IMR-90 (cell line): ENCODE results near the gene DOCK1. TPM values are rescaled to one million over a fixed set of nuclear protein-coding genes. Genes with fewer than 3 reads are reported as not detected.
A peak's percentile ranks its signal among the peaks of the same experiment; 100 is the strongest.

Source experiments
- ATAC-seq: fragments of 200-7000 bp; cut with Tn5 transposase; 2 replicates; pipeline ENCODE4 v1.9.1; 2020; ENCODE audit warnings: low read depth, mild to moderate bottlenecking, moderate library complexity
- BruUV-seq: library from RNA; stranded (reverse); fragments of 400-500 nt; replicated peaks from 2 replicates; lab custom pipeline; 2021; lab: Mats Ljungman, UMichigan
- CTCF ChIA-PET: fragments of 300-600 bp; formaldehyde crosslinking; extraction: SDS; loops from one replicate; lab custom pipeline; 2021; ENCODE audit warnings: antibody characterized with exemption; lab: Yijun Ruan, JAX
- POLR2A ChIA-PET: fragments of 300-600 bp; sonication (Branson Sonifier 250); formaldehyde crosslinking; loops from one replicate; lab custom pipeline; 2022; ENCODE audit warnings: antibody characterized with exemption; ENCODE audit not compliant: unreplicated experiment; lab: Charles Lee
- DNase-seq: peaks from one replicate; pipeline ENCODE4 v3.0.0; 2013
- H2AFZ ChIP-seq: replicated peaks from 2 replicates; pipeline ENCODE3; 2013; ENCODE audit warnings: low read length, mild to moderate bottlenecking; ENCODE audit not compliant: poor library complexity
- H2AK5ac ChIP-seq: 2 replicates; pipeline ENCODE4 v1.6.1; 2013; ENCODE audit warnings: low read depth, low read length, inconsistent platforms
- H2AK9ac ChIP-seq: replicated peaks from 2 replicates; pipeline ENCODE3; 2013; ENCODE audit warnings: mild to moderate bottlenecking, low read depth, low read length, moderate library complexity; ENCODE audit not compliant: poor library complexity
- H2BK120ac ChIP-seq: 2 replicates; pipeline ENCODE4 v1.6.1; 2013; ENCODE audit warnings: low read depth, low read length, inconsistent platforms
- H2BK15ac ChIP-seq: 3 replicates; pipeline ENCODE4 v1.6.1; 2013; ENCODE audit warnings: low read depth, low read length, inconsistent platforms
- H2BK20ac ChIP-seq: 2 replicates; pipeline ENCODE4 v1.6.1; 2013; ENCODE audit warnings: low read depth, mild to moderate bottlenecking, inconsistent platforms, low read length, moderate library complexity
- H2BK5ac ChIP-seq: 2 replicates; pipeline ENCODE4 v1.6.1; 2013; ENCODE audit warnings: mild to moderate bottlenecking, low read depth, low read length, inconsistent platforms; ENCODE audit not compliant: poor library complexity, severe bottlenecking
- H3K14ac ChIP-seq: replicated peaks from 2 replicates; pipeline ENCODE4 v1.6.1; 2013; ENCODE audit warnings: low read depth, low read length, inconsistent platforms
- H3K18ac ChIP-seq: 2 replicates; pipeline ENCODE4 v1.6.1; 2013; ENCODE audit warnings: low read depth, low read length, control low read depth
- H3K23ac ChIP-seq: 2 replicates; pipeline ENCODE4 v1.6.1; 2013; ENCODE audit warnings: low read depth, low read length, inconsistent platforms
- H3K27ac ChIP-seq: 2 replicates; pipeline ENCODE4 v1.5.1; 2013; ENCODE audit warnings: mild to moderate bottlenecking, control low read depth, low read length; ENCODE audit not compliant: insufficient read depth
- H3K27me3 ChIP-seq: 2 replicates; pipeline ENCODE4 v1.6.1; 2013; ENCODE audit warnings: low read length; ENCODE audit not compliant: control insufficient read depth, insufficient read depth
- H3K36me3 ChIP-seq: 2 replicates; pipeline ENCODE4 v1.6.1; 2013; ENCODE audit warnings: low read length, mixed read lengths; ENCODE audit not compliant: control insufficient read depth, insufficient read depth
- H3K4ac ChIP-seq: 2 replicates; pipeline ENCODE4 v1.6.1; 2013; ENCODE audit warnings: low read depth, low read length, inconsistent platforms
- H3K4me1 ChIP-seq: 2 replicates; pipeline ENCODE4 v1.6.1; 2013; ENCODE audit warnings: low read length, mixed read lengths; ENCODE audit not compliant: control insufficient read depth, insufficient read depth
- H3K4me2 ChIP-seq: 2 replicates; pipeline ENCODE4 v1.6.1; 2013; ENCODE audit warnings: low read depth, mild to moderate bottlenecking, control low read depth, low read length, moderate library complexity
- H3K4me3 ChIP-seq: 2 replicates; pipeline ENCODE4 v1.5.1; 2013; ENCODE audit warnings: low read depth, mild to moderate bottlenecking, control low read depth, low read length, moderate library complexity; ENCODE audit not compliant: insufficient read depth
- H3K56ac ChIP-seq: 2 replicates; pipeline ENCODE4 v1.6.1; 2013; ENCODE audit warnings: low read length, inconsistent platforms; ENCODE audit not compliant: insufficient read depth; ENCODE audit errors: extremely low read depth
- H3K79me1 ChIP-seq, 2 experiments: 2 replicates each; pipeline ENCODE4 v1.6.1; 2013; ENCODE audit warnings: low read length in 2 of 2, inconsistent platforms in 1 of 2, low read depth in 1 of 2
- H3K9ac ChIP-seq: 2 replicates; pipeline ENCODE4 v1.6.1; 2013; ENCODE audit warnings: low read depth, low read length, control low read depth
- H3K9me1 ChIP-seq: 2 replicates; pipeline ENCODE4 v1.6.1; 2013; ENCODE audit warnings: low read length, inconsistent platforms; ENCODE audit not compliant: insufficient read depth
- H3K9me3 ChIP-seq: 2 replicates; pipeline ENCODE4 v1.6.1; 2013; ENCODE audit warnings: low read length; ENCODE audit not compliant: control insufficient read depth, insufficient read depth
- H4K20me1 ChIP-seq: 2 replicates; pipeline ENCODE4 v1.6.1; 2013; ENCODE audit warnings: low read length, inconsistent platforms; ENCODE audit not compliant: insufficient read depth
- H4K5ac ChIP-seq: 2 replicates; pipeline ENCODE4 v1.6.1; 2013; ENCODE audit warnings: mild to moderate bottlenecking, low read depth, low read length, control low read depth
- H4K8ac ChIP-seq, 2 experiments: 2 replicates each; pipeline ENCODE4 v1.6.1; 2013; ENCODE audit warnings: low read depth in 2 of 2, low read length in 2 of 2, control low read depth in 1 of 2, inconsistent platforms in 1 of 2
- H4K91ac ChIP-seq: 2 replicates; pipeline ENCODE4 v1.6.1; 2013; ENCODE audit warnings: low read depth, low read length, inconsistent platforms; ENCODE audit not compliant: insufficient read depth
- BHLHE40 ChIP-seq: fragments of 150-350 bp; IDR thresholded peaks from 2 replicates; pipeline ENCODE4 v1.6.1; 2016; ENCODE audit warnings: mild to moderate bottlenecking, low read depth, low read length
- CHD1 ChIP-seq: IDR thresholded peaks from 2 replicates; pipeline ENCODE4 v1.6.1; 2012; ENCODE audit warnings: low read depth, low read length, improper control_type of control experiment
- FOS ChIP-seq: fragments of 150-350 bp; IDR thresholded peaks from 2 replicates; pipeline ENCODE4 v1.6.1; 2016; ENCODE audit warnings: low read depth, low read length
- MAZ ChIP-seq: IDR thresholded peaks from 2 replicates; pipeline ENCODE4 v1.6.1; 2012; ENCODE audit warnings: low read depth, mild to moderate bottlenecking, low read length, improper control_type of control experiment, moderate library complexity, borderline replicate concordance
- RAD21 ChIP-seq: IDR thresholded peaks from 2 replicates; pipeline ENCODE4 v1.6.1; 2012; ENCODE audit warnings: low read length, improper control_type of control experiment
- RFX5 ChIP-seq: IDR thresholded peaks from 2 replicates; pipeline ENCODE4 v1.8.0; 2012; ENCODE audit warnings: low read depth, mild to moderate bottlenecking, low read length, moderate library complexity
- WGBS, 2 experiments: methylation state at CpG; one replicate each; pipeline versions ENCODE4 v1.1.5 to v1.1.7; 2013; ENCODE audit warnings: missing lambda C conversion rate in 2 of 2; ENCODE audit not compliant: insufficient read length in 1 of 2; ENCODE audit errors: extremely low coverage in 2 of 2; 5-methylcytosine and 5-hydroxymethylcytosine counted together
- dilution Hi-C: fragments of 300-500 bp; cut with HindIII; formaldehyde crosslinking; loops from one replicate; pipeline ENCODE4 v1.14.3; 2018; ENCODE audit warnings: low sequenced_read_pairs; ENCODE audit not compliant: unreplicated experiment
- in situ Hi-C: fragments of 300-500 bp; cut with MboI; formaldehyde crosslinking; loops from 3 replicates; pipeline ENCODE4 v1.14.3; 2019; ENCODE audit warnings: low sequenced_read_pairs, inconsistent platforms, mixed read lengths
- intact Hi-C: fragments of 100-400 bp; cut with micrococcal nuclease; formaldehyde crosslinking; loops from 2 replicates; pipeline ENCODE4 v1.10.0; 2022
- polyA plus RNA-seq, 3 experiments: library from polyadenylated mRNA; depleted of rRNA; stranded (reverse); fragments of >200 nt; gene quantifications; 2 replicates each; pipeline ENCODE4 v1.2.3, GENCODE V29; 2012; ENCODE audit warnings: low replicate concordance in 1 of 3
- total RNA-seq: library from RNA; depleted of rRNA; stranded (reverse); fragments of >200 nt; gene quantifications from 2 replicates; pipeline ENCODE4 v1.2.3, GENCODE V29; 2012

DOCK1 gene
- total and polyA plus RNA-seq, 2 of the 4 experiments (the other 2 are of a cell fraction): 28.2 to 71.0 TPM

DNA sequence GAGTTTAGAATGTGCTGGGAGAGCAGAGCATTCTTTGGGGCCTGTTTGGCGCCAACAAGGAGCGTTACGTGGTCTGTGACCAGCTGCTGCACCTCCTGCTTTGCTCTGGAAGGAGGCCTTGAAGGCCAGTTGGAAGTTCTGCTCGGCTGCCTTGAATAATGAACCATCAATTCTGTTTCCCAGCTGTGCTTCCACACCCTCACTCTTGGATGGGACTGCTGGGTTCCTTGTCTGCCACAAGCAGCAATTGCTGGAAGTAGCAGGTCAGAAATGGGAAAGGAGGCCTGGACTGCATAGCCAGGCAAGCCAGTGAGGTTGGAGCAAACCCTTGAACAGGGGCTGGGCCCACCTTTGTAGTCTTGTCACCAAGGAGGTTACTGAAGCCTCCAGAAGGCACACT is 377.8 kb downstream of the DOCK1 start:
- ATAC-seq (peak; percentile 17; the same call in 1 of the 2 replicates), DNase-seq (no peak)
- ChIA-PET CTCF (no interaction called here), POLR2A (no interaction called here)
- Histone ChIP-seq H3K9ac (no peak overlapping the region), H3K9me1 (peaks cover 18% of the 10 kb centered on the region), H2AFZ (no peak overlapping the region), H2BK15ac (no peak overlapping the region), H4K20me1 (peaks cover 12% of the 10 kb centered on the region), H3K27me3 (no peaks in the 10 kb centered on the region), H3K4me3 (no peak overlapping the region), H3K36me3 (peaks cover 11% of the 10 kb centered on the region), H3K4ac (no peak overlapping the region), H4K8ac (no peak overlapping the region), H3K27ac (no peak overlapping the region), H4K91ac (no peak overlapping the region), H3K56ac (no peak overlapping the region), H2AK5ac (no peak overlapping the region), H2BK120ac (no peak overlapping the region), H3K4me1 (peaks cover 7% of the 10 kb centered on the region), H3K18ac (no peak overlapping the region), H2BK20ac (no peak overlapping the region), H3K79me1 (peaks cover 3 to 14% of the 10 kb centered on the region in 2 experiments; a peak in 2 of 4 replicates), H3K4me2 (no peak overlapping the region), H2AK9ac (no peak overlapping the region), H2BK5ac (no peak overlapping the region), H3K14ac (no peak overlapping the region), H3K9me3 (no peaks in the 10 kb centered on the region; the same call in 1 of the 2 replicates), H4K5ac (no peak overlapping the region), H3K23ac (no peak overlapping the region)
- dilution Hi-C loops (no loop called here), intact Hi-C loops (no loop called here), in situ Hi-C loops (no loop called here)
- WGBS, 2 experiments: no CpG with 5 or more reads among the region's 4 CpGs
- TF ChIP-seq RFX5 (no peak), MAZ (no peak), CHD1 (no peak), RAD21 (no peak), BHLHE40 (no peak), FOS (no peak)
- no TSS peak for BruUV-seq
